Suppressor macrophage (primary cell): ENCODE data around the gene HEXIM1.
"Not testable (repeated sequence)": the region's sequence is repeated elsewhere in the genome, so short reads cannot be mapped to it uniquely, and the experiment has no call there.

Source experiments
- DNase-seq, 4 experiments: peaks; one replicate each; pipeline ENCODE4 v3.0.0-alpha.2; 2020 to 2022

Gene HEXIM1

DNA sequence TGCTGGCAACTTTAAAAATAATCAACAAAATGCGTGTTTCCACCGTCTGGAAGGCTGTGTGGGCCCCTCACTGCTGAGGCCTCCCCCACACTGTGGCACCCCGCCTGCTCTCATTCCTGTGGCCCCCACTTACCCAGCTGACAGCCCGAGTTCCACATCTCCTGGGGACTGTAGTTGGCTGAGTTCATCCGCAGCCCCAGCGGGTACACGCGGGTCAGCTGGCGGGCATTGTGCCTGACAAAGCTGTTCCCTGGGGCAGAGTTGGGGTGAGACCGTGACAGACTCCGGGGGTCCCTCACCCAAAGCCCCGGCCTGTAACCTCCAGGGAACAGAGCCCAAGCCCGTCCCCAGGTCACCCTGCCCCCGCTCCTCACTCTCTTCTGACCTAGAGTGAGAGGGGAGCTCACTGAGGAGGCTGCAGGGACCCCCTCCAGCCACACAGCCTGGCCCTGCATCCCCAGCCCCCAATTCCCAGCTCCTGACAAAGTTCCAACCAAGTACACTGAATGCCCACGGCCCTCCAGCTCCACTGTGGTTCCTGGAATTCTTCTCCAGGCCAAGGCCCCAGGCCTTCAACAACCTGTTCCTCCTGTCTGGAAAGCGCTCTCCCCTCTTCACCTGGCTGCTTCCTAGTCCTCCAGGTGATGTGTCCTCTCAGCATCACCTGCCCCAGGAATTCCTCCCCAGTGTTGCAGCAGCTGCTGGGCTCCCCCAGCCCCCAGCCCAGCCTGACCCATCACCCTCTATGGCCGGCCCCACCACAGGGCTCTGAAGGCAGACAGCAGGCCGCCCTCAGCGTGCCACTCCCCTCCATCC, 34.0 kb upstream of the HEXIM1 start:
- DNase-seq: no peak

DNA sequence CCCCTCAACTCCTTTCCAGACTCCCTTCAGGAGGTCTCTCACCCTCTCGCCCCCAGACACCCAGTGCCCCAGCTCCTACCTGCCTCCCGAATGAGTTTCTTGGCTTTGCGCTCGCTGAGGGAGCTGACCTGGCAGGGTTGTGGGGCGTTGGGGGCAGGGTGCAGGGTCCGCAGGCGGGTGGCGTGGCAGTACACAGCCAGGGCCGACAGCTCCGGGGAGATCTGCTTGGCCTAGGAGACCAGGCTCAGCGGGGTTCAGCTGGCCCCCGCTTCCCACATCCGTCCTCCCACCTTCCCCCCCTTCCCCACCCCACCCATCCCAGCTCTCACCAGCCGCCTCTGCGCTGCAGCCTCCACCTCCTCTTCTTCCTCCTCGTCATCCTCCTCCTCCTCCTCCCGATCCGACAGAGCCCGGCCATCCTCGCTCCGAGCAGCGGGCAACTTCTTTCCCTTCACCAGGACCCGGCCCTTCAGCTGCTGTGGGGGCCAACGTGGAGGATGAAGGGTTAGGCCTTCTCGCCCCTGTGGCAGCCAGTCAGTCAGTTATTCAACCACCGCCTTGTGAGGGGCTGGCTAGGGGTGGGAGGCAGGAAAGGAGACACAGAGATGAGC, 33.2 kb upstream of the HEXIM1 start:
- DNase-seq: no peak

GRCh38 chr17:45115871-45116270, 32.4 kb upstream of the HEXIM1 start:
- no peak for DNase-seq

- no peak for DNase-seq
These were observed 31.8 kb upstream of the HEXIM1 start for GRCh38 chr17:45116434-45117016.

DNA sequence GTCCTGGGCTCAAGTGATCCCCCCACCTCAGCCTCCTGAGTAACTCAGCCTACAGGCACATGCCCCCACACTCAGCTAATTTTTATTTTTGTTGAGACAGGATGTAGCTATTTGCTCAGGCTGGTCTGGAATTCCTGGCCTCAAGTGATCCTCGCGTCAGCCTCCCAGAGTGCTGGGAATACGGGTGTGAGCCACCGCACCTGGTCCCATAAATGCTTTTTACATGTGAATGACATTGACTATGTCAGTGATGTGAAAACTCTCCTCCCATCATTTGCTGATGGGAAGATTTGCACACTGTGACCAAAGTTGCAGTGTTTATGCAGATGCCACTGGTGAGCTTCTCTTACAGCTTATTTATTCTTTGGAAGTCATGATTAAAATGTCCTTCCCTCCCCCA, 30.9 kb upstream of the HEXIM1 start:
- DNase-seq: no peak

DNA sequence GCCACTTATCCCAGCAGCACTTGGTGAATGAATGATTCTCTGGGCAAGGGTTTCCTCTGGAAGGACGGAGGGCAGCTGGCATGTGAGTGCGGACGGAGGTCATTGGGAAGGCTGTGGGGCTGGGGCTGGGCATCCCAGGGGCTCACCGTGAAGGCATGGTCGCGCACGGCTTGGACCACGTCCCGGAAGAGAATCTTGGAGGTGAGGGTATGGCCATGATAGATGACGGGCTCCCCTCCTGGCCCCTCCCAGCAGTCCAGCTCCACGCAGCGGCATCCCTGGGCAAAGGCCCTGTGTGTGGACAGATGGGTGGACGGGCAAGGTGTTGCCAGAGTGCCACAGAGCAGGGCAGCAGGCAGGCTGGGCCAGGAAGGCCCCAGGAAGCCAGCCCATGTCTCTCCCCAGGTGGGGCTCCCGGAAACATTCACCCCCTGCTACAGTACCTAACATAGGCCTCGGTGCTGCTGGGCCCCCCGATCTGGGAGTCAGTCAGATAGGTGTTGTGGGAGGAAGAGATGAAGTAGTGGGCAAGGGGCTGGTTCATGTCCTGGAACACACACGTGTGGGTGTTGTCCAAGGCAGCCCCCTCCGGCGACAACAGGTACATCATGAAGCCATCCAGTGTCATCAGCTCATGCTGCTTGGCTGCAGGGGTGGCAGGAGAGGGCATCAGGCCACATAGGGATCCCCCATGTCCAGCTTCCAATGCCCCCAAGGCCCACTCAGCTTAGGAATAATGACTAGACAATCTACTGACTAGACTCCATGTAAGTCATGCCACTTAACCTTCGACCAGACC, 30.2 kb upstream of the HEXIM1 start:
- no peak for DNase-seq

DNA sequence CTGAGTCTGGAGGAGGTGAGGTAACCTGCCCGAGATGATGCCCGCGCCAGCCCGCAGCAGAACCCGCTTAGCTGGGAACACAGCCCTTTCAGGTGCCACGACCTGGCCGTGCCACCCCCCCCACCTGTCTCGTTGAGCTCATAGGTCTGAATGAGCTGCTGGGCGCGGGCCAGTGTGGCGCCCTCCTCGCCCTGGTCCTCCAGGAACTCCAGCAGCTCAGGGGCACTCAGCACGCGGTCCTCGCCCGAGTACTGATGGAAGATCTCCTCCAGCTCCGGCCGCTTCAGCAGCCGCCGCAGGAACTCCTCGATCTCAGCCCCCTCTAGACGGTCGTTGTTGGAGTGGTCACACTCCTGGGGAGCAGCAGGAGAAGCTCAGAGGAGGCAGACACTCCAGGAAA, 29.6 kb upstream of the HEXIM1 start:
- DNase-seq: no peak

DNA sequence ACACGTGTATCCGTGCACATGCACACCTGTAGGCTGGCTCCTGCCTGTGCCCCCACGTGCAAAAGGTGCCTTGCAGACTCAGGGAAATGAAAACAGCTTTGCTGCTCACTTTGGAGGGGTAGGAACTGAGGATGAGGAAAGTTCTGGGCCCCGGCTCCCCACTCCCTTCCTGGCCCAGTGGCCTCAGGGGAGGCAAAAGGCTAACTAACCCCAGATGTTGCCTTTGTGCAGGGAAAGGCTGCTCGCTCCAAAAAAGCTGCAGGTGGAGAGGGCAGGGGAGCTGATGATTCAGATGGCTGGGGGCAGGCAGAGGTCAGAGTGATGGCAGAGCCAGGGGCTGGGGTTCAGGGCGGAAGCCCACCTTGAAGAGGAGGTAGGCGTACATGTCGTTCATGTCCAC, 28.3 kb upstream of the HEXIM1 start:
- DNase-seq: no peak

DNA sequence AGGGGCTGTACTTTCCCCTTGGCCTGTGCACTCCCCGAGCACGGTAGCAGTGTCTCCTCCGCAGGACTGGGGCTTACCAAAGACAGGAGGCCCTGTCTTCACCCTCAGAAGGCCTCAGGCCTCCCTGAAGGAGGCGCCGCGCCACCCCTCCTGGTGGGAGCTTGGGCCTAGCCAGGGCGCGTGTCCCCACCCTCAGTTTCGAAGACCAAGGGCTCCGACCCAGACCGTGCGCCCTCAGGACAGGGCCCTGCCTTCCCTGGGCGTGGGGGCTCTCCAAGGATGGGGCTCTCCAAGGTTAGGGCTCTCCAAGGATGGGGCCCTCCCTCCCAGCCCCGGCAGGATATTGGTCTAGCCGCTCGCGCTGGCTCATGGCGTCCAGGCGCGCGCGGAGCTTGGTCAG, 27.7 kb upstream of the HEXIM1 start:
- no peak for DNase-seq

DNA sequence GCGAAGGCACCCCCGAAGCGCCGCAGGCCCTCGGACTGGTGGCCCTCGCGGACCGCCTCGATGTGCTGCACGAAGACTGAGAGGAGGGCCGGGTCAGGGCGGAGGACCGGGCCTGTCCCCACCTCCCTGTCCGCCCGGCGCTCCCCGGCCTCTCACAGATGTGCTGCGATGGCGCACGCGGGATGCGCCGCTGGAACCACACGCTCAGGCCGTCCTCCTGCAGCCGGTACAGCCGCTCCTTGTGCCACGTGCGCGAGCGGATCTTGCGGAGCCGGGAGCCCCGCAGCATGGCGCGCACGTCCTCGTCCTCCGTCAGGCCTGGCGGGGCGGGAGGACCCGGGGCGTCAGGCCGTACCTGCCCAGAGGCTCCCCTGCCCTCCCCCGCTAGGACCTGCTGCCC, 27.2 kb upstream of the HEXIM1 start:
- no peak for DNase-seq

DNA sequence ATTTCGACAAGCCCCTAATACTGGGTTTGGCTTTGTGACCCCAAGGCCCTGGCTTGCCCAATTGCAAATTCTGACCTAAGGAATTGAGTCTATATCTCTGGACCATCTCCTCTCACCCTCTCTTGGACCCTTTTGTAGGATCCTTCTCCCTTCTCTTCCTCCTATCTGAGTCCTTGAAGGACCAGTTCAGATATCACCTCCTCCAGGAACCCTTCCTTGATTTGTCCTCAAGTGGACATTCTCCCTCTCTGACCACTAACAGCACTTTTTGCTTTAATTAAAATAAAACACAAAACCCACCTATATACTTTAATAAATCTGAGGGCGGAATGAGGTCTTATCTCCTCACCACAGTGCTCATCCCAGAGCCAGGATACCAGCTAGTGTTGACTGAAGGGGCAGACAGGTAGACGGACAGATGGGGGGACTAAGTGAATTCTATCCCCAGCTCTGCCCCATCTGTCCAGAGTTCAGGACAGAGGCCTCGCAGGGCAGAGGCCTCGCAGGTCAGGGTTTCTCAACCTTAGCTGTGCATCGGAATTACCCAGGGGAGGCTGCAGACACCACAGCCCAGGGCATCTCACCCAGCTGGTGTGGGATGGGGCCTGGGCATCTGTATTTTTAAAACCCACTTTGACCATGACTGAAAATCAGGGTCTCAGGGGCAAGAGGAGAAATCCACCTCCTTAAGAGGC, 25.1 kb upstream of the HEXIM1 start:
- no peak for DNase-seq

DNA sequence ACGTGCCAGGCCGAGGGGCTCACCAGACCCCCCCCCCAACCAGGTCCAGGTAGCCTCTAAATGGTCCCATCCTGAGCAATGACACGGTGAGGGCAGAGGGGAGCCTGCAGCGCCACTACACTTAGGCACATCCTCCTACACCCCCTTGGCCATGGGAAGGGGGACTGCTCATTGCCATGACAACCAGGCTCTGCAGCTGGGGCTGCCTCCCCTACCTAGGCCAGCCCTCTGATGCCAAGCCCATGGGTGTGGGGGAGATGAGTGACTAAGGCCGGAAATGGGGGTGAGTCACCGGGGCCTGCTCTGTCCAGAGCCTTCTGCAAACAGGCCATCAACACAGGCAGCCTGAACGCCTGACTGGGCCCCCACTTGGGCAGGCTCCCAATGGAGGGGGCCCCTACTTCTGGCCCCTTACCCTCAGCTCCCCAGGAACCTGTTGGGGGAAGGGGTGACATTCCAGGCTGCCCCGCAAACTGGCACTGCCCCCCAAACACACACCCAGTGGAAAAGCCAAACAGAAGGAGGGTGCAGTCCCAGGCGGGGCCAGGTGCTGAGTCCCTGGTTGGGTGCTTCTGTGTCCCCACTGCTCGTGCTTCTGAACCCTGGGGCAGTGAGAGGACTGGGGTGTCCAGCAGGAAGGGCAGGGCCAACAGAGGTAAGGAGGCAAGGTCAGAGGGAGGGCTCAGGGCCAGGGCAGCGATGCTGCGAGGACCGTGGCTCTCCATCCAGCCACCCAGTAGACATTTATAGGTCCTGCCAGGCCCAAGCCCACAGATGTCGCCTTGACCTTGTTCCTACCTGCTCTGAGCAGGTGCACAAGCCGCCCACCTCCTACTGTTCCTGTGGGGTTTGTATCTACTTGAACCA, 24.1 kb upstream of the HEXIM1 start:
- peak; percentile 69 to 82 (median 76) for DNase-seq

- DNase-seq: not testable (repeated sequence)
These were observed 23.5 kb upstream of the HEXIM1 start for GRCh38 chr17:45124797-45125122.

DNA sequence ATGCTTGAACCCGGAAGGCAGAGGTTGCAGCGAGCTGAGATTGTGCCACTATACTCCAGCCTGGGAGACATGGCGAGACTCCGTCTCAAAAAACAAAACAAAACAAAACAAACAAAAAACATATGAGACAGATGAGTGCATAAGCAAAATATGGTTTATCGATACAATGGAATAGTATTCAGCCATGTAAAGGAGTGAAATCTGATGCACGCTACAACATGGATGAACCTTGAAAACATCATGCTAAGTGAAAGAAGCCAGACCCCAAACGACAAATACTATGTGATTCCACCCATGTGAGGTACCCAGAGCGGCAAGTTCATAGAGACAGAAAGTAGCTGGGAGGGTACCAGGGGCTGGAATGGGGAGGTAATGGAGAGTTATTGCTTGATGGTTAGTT, 22.8 kb upstream of the HEXIM1 start:
- no peak for DNase-seq

DNA sequence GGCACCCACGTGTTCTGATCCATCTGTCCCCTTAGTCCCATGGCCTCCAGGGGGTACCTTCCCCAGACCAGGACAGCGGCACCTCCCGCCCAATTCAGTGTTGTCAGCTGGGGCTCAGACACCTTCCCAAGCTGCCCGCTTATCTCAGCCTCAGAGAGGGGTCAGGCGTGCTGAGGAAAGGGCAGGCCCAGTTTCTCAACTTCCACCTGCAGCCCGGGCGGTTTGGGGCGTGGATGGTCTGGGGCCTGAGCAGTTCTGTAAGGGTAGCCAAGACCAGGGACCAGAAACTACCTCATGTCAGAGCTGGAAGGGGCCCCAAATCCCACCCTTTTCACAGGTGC, 21.1 kb upstream of the HEXIM1 start:
- no peak for DNase-seq

- DNase-seq: no peak
These were observed 20.6 kb upstream of the HEXIM1 start for GRCh38 chr17:45127548-45128300.

DNA sequence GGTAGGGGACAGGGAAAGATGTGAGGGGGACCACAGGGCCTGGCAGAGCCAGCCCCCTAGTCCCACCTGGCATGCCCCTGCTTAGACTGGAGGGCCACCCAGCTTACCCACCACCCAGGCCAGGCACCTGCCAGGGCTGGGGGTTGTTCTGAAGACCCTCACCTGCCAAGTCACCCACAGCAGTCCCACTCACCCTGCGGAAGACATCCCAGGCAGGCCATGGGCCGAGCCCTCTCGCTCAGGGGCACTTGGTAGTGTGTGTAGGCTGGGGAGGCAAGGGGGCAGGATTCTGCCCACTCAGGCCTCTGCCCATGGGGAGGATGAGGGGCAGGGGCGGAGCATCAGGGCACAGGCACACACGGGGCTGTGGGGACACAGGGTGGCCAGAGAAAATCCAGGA, 19.9 kb upstream of the HEXIM1 start:
- DNase-seq: no peak

DNA sequence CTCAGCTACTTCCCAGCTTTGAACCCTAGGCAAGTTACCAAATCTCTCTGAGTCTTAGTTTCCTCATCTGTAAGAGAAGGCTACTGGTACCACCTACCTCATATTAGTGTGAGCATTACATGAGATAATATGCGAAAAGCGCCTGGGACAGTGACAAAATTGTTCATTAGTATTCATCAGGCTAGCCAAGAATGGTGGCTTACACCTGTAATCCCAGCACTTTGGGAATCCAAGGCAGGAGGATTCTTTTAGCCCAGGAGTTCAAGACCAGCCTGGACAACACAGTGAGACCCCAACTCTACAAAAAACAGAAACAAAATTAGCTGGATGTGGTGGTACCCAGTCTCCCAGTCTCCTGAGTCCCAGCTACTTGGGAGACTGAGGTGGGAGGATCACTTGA, 19.3 kb upstream of the HEXIM1 start:
- no peak for DNase-seq

- no peak for DNase-seq
These were observed 18.8 kb upstream of the HEXIM1 start for GRCh38 chr17:45129426-45129939.

- no peak for DNase-seq
These were observed 18.2 kb upstream of the HEXIM1 start for GRCh38 chr17:45129940-45130680.
